Hepatocyte (in vitro differentiated cells): ENCODE results near the gene CCDC78. TPM values are rescaled to one million over a fixed set of nuclear protein-coding genes. Genes with fewer than 3 reads are reported as not detected.

Experiments used
- DNase-seq: peaks from one replicate; pipeline ENCODE4 v3.0.0-alpha.2; 2016; ENCODE audit warnings: low spot score
- H2AFZ ChIP-seq: fragments of 200-600 bp; sonication (generic); 2 replicates; pipeline ENCODE4 v1.6.0; 2016; ENCODE audit warnings: antibody characterized with exemption, mild to moderate bottlenecking
- H3K27ac ChIP-seq: fragments of 200-600 bp; sonication (generic); 2 replicates; pipeline ENCODE4 v1.5.1; 2016; ENCODE audit warnings: mild to moderate bottlenecking
- H3K27me3 ChIP-seq: fragments of 200-600 bp; sonication (generic); 2 replicates; pipeline ENCODE4 v1.6.1; 2016
- H3K36me3 ChIP-seq: fragments of 200-600 bp; sonication (generic); replicated peaks from 2 replicates; pipeline ENCODE4 v1.5.1; 2016; ENCODE audit warnings: low read depth; ENCODE audit not compliant: insufficient read depth
- H3K4me1 ChIP-seq: fragments of 200-600 bp; sonication (generic); 2 replicates; pipeline ENCODE4 v1.5.1; 2016; ENCODE audit warnings: mild to moderate bottlenecking, moderate library complexity; ENCODE audit not compliant: insufficient read depth
- H3K4me2 ChIP-seq: fragments of 200-600 bp; sonication (generic); 2 replicates; pipeline ENCODE4 v1.6.0; 2016
- H3K4me3 ChIP-seq: fragments of 200-600 bp; sonication (generic); 2 replicates; pipeline ENCODE4 v1.5.1; 2016; ENCODE audit warnings: mild to moderate bottlenecking
- H3K79me2 ChIP-seq: fragments of 200-600 bp; sonication (generic); 2 replicates; pipeline ENCODE4 v1.6.0; 2017; ENCODE audit warnings: mild to moderate bottlenecking
- H3K9me2 ChIP-seq: fragments of 200-600 bp; sonication (generic); replicated peaks from 2 replicates; pipeline ENCODE4 v1.6.0; 2017; ENCODE audit warnings: mild to moderate bottlenecking; ENCODE audit not compliant: insufficient read depth
- H3K9me3 ChIP-seq: fragments of 200-600 bp; sonication (generic); 2 replicates; pipeline ENCODE4 v1.5.1; 2016; ENCODE audit warnings: low read depth, mild to moderate bottlenecking
- H4K20me1 ChIP-seq: fragments of 200-600 bp; sonication (generic); 2 replicates; pipeline ENCODE4 v1.6.0; 2016; ENCODE audit warnings: mild to moderate bottlenecking; ENCODE audit not compliant: insufficient read depth, poor library complexity, severe bottlenecking
- EZH2 ChIP-seq: fragments of 200-600 bp; sonication (generic); IDR thresholded peaks from 2 replicates; pipeline ENCODE4 v1.6.1; 2016; ENCODE audit warnings: antibody characterized with exemption, mild to moderate bottlenecking, borderline replicate concordance
- EZH2phosphoT487 ChIP-seq: fragments of 200-600 bp; sonication (generic); IDR thresholded peaks from one replicate; pipeline ENCODE4 v1.6.1; 2018; ENCODE audit warnings: antibody characterized with exemption, mild to moderate bottlenecking, low read depth, moderate library complexity; ENCODE audit not compliant: unreplicated experiment, severe bottlenecking
- WGBS: methylation state at CpG from one replicate; pipeline ENCODE4 v1.1.6; 2016; ENCODE audit warnings: low lambda C conversion rate; ENCODE audit errors: missing lambda C conversion rate; 5-methylcytosine and 5-hydroxymethylcytosine counted together
- polyA plus RNA-seq: library from polyadenylated mRNA; unstranded; fragments of >200 nt; fragmentation: Nextera tagmentation; extraction: Ambion mirVana; gene quantifications from 2 replicates; pipeline ENCODE4 v1.2.1, GENCODE V29; 2016
- total RNA-seq: library from RNA; depleted of rRNA; stranded (reverse); fragments of >200 nt; gene quantifications from 2 replicates; pipeline ENCODE4 v1.2.3, GENCODE V29; 2014
- TF ChIP-seq, protein P1 (sequence below): fragments of 200-600 bp; sonication (generic); IDR thresholded peaks from 2 replicates; pipeline ENCODE4 v1.5.1; 2016; ENCODE audit warnings: antibody characterized with exemption, mild to moderate bottlenecking; ENCODE audit not compliant: poor library complexity

CCDC78 gene
- total and polyA plus RNA-seq, 2 experiments from 2014 or later, result 2.2 to 6.8 TPM

DNA sequence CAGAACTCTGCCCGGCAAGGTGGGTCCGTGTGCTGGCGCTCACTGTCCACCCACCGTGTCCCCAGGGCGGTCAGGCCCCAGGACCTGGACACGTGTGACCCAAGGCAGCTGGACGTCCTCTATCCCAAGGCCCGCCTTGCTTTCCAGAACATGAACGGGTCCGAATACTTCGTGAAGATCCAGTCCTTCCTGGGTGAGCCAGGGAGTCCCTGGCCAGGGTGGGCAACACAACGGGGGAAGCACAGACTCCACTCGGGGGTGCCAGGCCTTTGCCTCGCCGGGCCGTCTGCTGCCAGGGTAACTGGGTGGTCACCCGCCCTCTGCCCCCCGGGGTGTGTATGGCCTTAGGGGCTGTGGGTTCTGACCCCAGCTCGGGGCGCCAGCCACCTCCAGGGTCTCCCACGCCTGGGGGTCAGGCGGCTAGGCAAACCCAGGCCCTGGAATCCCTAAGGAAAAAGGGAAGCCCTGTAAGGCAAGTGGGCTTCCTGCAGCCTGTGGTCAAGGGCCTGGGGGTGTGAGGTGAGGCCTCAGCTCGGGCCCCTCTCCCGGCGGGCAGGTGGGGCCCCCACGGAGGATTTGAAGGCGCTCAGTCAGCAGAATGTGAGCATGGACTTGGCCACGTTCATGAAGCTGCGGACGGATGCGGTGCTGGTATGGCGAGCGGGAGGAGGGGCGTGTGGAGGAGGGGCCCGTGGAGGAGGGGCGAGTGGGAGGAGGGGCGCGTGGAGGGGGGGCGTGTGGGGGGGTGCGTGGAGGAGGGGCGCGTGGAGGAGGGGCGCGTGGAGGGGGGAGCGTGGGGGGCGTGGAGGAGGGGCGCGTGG lies 40.8 kb upstream of the CCDC78 start:
- Histone ChIP-seq H3K9me2 (no peaks in the 10 kb centered on the region), H3K27ac (no peak overlapping the region), H3K36me3 (no peaks in the 10 kb centered on the region), H3K4me3 (no peak overlapping the region), H2AFZ (no peak overlapping the region), H4K20me1 (no peaks in the 10 kb centered on the region), H3K9me3 (no peaks in the 10 kb centered on the region), H3K27me3 (no peaks in the 10 kb centered on the region), H3K4me2 (no peak overlapping the region), H3K79me2 (no peaks in the 10 kb centered on the region), H3K4me1 (no peaks in the 10 kb centered on the region)
- no peak for DNase-seq
- WGBS, result 87% methylated on average over 31 of the region's 48 CpGs
- no peak for TF ChIP-seq EZH2phosphoT487
- TF ChIP-seq, protein P1, sequence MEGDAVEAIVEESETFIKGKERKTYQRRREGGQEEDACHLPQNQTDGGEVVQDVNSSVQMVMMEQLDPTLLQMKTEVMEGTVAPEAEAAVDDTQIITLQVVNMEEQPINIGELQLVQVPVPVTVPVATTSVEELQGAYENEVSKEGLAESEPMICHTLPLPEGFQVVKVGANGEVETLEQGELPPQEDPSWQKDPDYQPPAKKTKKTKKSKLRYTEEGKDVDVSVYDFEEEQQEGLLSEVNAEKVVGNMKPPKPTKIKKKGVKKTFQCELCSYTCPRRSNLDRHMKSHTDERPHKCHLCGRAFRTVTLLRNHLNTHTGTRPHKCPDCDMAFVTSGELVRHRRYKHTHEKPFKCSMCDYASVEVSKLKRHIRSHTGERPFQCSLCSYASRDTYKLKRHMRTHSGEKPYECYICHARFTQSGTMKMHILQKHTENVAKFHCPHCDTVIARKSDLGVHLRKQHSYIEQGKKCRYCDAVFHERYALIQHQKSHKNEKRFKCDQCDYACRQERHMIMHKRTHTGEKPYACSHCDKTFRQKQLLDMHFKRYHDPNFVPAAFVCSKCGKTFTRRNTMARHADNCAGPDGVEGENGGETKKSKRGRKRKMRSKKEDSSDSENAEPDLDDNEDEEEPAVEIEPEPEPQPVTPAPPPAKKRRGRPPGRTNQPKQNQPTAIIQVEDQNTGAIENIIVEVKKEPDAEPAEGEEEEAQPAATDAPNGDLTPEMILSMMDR, result no peak
- no peak for TF ChIP-seq EZH2

DNA sequence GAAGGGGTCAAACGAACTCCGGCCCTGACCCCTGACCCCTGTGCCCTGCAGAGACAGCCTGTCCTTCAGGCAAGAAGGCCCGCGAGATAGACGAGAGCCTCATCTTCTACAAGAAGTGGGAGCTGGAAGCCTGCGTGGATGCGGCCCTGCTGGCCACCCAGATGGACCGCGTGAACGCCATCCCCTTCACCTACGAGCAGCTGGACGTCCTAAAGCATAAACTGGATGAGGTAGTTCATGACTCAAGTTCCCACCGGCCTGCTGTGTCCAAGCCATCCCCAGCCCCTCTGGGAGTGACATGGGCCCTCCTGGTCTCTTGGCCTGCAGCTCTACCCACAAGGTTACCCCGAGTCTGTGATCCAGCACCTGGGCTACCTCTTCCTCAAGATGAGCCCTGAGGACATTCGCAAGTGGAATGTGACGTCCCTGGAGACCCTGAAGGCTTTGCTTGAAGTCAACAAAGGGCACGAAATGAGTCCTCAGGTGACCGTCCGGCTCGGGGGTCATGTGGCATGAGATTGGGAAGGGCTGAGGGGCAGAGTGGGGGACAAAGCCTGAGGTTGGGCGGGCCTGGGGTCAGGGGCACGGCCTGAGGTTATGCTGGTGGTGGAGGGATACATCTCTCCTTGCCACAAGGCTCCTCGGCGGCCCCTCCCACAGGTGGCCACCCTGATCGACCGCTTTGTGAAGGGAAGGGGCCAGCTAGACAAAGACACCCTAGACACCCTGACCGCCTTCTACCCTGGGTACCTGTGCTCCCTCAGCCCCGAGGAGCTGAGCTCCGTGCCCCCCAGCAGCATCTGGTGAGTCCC lies 40.0 kb upstream of the CCDC78 start:
- no peak for DNase-seq
- Histone ChIP-seq H3K79me2 (no peaks in the 10 kb centered on the region), H2AFZ (no peak overlapping the region), H3K4me2 (no peak overlapping the region), H3K9me2 (no peaks in the 10 kb centered on the region), H3K9me3 (no peaks in the 10 kb centered on the region), H3K4me1 (no peaks in the 10 kb centered on the region), H3K36me3 (no peaks in the 10 kb centered on the region), H3K27me3 (no peaks in the 10 kb centered on the region), H3K27ac (no peak overlapping the region), H3K4me3 (no peak overlapping the region), H4K20me1 (no peaks in the 10 kb centered on the region)
- WGBS, result 89% methylated on average over 26 of the region's 29 CpGs
- no peak for TF ChIP-seq EZH2
- no peak for TF ChIP-seq EZH2phosphoT487
- TF ChIP-seq, protein P1, result no peak

DNA sequence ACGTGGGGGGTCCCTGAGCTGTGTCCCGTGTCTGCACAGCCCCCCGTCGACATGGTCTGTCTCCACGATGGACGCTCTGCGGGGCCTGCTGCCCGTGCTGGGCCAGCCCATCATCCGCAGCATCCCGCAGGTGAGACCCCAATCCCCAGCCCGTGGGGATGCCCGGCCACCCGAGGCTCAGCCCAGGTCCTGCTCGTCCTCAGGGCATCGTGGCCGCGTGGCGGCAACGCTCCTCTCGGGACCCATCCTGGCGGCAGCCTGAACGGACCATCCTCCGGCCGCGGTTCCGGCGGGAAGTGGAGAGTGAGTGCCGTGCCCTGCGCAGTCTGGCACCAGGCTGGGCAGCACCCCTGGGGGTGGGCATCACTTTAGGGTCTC lies 39.2 kb upstream of the CCDC78 start:
- no peak overlapping the region for H2AFZ ChIP-seq
- H3K4me3 ChIP-seq, result no peak overlapping the region
- no peaks in the 10 kb centered on the region for H3K9me3 ChIP-seq
- H3K36me3 ChIP-seq, result no peaks in the 10 kb centered on the region
- no peaks in the 10 kb centered on the region for H4K20me1 ChIP-seq
- 94% methylated on average over 29 of the region's 29 CpGs for whole genome bisulfite sequencing
- no peaks in the 10 kb centered on the region for H3K27me3 ChIP-seq
- H3K27ac ChIP-seq, result no peak overlapping the region
- TF ChIP-seq, protein P1, result no peak
- TF ChIP-seq EZH2 (no peak), EZH2phosphoT487 (no peak)
- H3K4me2 ChIP-seq, result no peak overlapping the region
- no peaks in the 10 kb centered on the region for H3K79me2 ChIP-seq
- peaks cover 4% of the 10 kb centered on the region for H3K4me1 ChIP-seq
- no peak for DNase-seq
- H3K9me2 ChIP-seq, result no peaks in the 10 kb centered on the region
